ENCODE results near the gene PDAP1. TPM values are rescaled to one million over a fixed set of nuclear protein-coding genes. Genes with fewer than 3 reads are reported as not detected.

PDAP1 gene
- total and polyA plus RNA-seq, 9 of the 15 experiments (the other 6 are each of a cell fraction or from before 2014, with no cell fraction given) = 10.2 to 315 (median 129) TPM

DNA sequence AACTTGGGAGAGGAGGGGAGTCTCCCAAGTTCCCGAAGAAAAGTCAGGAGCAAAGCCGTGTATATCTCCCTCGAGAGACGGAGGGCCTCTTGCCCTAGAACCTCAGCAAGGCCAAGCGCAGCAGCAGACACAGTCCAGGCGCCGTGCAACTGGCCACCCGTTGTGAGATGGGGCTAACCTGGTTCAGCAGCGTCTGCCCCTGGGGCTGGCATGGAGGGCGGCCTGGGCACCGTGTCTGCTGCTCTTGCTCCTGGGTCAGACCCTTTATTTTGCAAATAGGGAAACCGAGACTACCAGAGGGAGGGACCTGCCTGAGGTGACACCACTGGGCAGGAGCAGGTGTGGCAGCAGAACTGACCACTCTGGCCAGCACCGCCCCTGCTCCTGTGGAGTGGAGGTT is 44.1 kb upstream of the PDAP1 start:
- Histone ChIP-seq H2AFZ (ENCODE audit: low read depth, low read length) (no peak overlapping the region), H3K36me3 (ENCODE audit: control insufficient read depth, insufficient read depth, low read length) (peaks cover 98% of the 10 kb centered on the region), H3K79me2 (ENCODE audit: control insufficient read depth, insufficient read depth, low read length) (peaks cover 9% of the 10 kb centered on the region; the same call in 2 of the 3 replicates), H3K27me3 (ENCODE audit: control insufficient read depth in 2 of 2, insufficient read depth in 2 of 2, low read length in 2 of 2) (no peaks in the 10 kb centered on the region), H4K20me1 (replicated peaks; ENCODE audit: control insufficient read depth, insufficient read depth, low read length) (peaks cover 16% of the 10 kb centered on the region; the same call in 1 of the 2 replicates), H3K9me3 (replicated peaks; ENCODE audit: control insufficient read depth, insufficient read depth, low read depth, low read length) (no peaks in the 10 kb centered on the region), H3K9me1 (ENCODE audit: control insufficient read depth, insufficient read depth, low read length) (no peaks in the 10 kb centered on the region), H3K9ac (ENCODE audit: insufficient read depth in 1 of 2, low read depth in 2 of 2, low read length in 2 of 2) (no peak overlapping the region; a peak in 1 of 4 replicates), H3K4me2 (ENCODE audit: insufficient read depth, low read length) (no peak overlapping the region), H3K4me1 (replicated peaks in 1 of 2; ENCODE audit: control insufficient read depth in 2 of 2, insufficient read depth in 2 of 2, low read length in 2 of 2) (peaks cover 0 to 14% of the 10 kb centered on the region in 2 experiments; a peak in 1 of 5 replicates), H3K27ac (ENCODE audit: extremely low read depth, low read depth, low read length) (no peak overlapping the region), H3K4me3 (no peak overlapping the region)
- DNase-seq (ENCODE audit: extremely low read depth in 1 of 4, low spot score in 3 of 4) (no peak), FAIRE-seq (no peak), ATAC-seq (no peak)
- intact Hi-C loops (cut with micrococcal nuclease) (no loop called here), in situ Hi-C loops (cut with MboI) (no loop called here)
- BruUV-seq (replicated peaks) = no TSS peak
- TF ChIP-seq YBX1 (IDR thresholded peaks at IDR 0.05) = no peak
- no peak for TF ChIP-seq HSF4 (CRISPR knock-in tag; IDR thresholded peaks at IDR 0.05; ENCODE audit: borderline replicate concordance)
- TF ChIP-seq BACH1 (tag; IDR thresholded peaks at IDR 0.05) = no peak
- TF ChIP-seq, protein P1, sequence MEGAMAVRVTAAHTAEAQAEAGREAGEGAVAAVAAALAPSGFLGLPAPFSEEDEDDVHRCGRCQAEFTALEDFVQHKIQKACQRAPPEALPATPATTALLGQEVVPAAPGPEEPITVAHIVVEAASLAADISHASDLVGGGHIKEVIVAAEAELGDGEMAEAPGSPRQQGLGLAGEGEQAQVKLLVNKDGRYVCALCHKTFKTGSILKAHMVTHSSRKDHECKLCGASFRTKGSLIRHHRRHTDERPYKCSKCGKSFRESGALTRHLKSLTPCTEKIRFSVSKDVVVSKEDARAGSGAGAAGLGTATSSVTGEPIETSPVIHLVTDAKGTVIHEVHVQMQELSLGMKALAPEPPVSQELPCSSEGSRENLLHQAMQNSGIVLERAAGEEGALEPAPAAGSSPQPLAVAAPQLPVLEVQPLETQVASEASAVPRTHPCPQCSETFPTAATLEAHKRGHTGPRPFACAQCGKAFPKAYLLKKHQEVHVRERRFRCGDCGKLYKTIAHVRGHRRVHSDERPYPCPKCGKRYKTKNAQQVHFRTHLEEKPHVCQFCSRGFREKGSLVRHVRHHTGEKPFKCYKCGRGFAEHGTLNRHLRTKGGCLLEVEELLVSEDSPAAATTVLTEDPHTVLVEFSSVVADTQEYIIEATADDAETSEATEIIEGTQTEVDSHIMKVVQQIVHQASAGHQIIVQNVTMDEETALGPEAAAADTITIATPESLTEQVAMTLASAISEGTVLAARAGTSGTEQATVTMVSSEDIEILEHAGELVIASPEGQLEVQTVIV (CRISPR knock-in tag; IDR thresholded peaks at IDR 0.05; ENCODE audit: borderline replicate concordance) = no peak
- TF ChIP-seq SMAD4 (CRISPR knock-in tag; conservative IDR thresholded peaks at IDR 0.05) = no peak
- no peak for TF ChIP-seq ZNF696 (CRISPR knock-in tag; conservative IDR thresholded peaks at IDR 0.05)
- no peak for TF ChIP-seq ZNF408 (CRISPR knock-in tag; IDR thresholded peaks at IDR 0.05; ENCODE audit: low read depth)
- TF ChIP-seq TBP (optimal IDR thresholded peaks at IDR 0.05; ENCODE audit: low read depth, low read length) = no peak
- TF ChIP-seq COPS2 (conservative IDR thresholded peaks at IDR 0.05) = no peak
- TF ChIP-seq TOE1 (IDR thresholded peaks at IDR 0.05; ENCODE audit: borderline replicate concordance) = no peak
- no peak for TF ChIP-seq TOE1 (CRISPR knock-in tag; IDR thresholded peaks at IDR 0.05; ENCODE audit: borderline replicate concordance, low read depth)
- TF ChIP-seq ERF (CRISPR knock-in tag; IDR thresholded peaks at IDR 0.05) = no peak
- CTCF ChIA-PET (ENCODE audit: low intra/inter-chr PET ratio) = no interaction called here
- 96% methylated on average over 13 of the region's 13 CpGs for WGBS (ENCODE audit: insufficient coverage, low coverage, missing lambda C conversion rate)
- POLR2A ChIA-PET = interaction anchor here (0.6 to 1.2 kb wide), 3 partner anchors 10 to 106 kb away, joined by 3 to 4 read pairs (median 3); partner anchors contain the start of gene ZNF655

All from K562 (cell line).